ENCODE measurements around the gene SULT1A2.

The SULT1A2 gene

GRCh38 chr16:28586466-28586865, 10.4 kb downstream of the SULT1A2 start:
- no peaks in the 10 kb centered on the region for H3K27me3 ChIP-seq (replicated peaks; ENCODE audit: insufficient read depth, low read length)
- H3K4me3 ChIP-seq (ENCODE audit: low read length): no peak overlapping the region
- no peaks in the 10 kb centered on the region for H3K9me2 ChIP-seq (replicated peaks; ENCODE audit: insufficient read depth, low read length)
- no peak overlapping the region for H3K9ac ChIP-seq (ENCODE audit: low read length)
- no peaks in the 10 kb centered on the region for H3K4me1 ChIP-seq (ENCODE audit: low read length)
- TF ChIP-seq, protein P1, sequence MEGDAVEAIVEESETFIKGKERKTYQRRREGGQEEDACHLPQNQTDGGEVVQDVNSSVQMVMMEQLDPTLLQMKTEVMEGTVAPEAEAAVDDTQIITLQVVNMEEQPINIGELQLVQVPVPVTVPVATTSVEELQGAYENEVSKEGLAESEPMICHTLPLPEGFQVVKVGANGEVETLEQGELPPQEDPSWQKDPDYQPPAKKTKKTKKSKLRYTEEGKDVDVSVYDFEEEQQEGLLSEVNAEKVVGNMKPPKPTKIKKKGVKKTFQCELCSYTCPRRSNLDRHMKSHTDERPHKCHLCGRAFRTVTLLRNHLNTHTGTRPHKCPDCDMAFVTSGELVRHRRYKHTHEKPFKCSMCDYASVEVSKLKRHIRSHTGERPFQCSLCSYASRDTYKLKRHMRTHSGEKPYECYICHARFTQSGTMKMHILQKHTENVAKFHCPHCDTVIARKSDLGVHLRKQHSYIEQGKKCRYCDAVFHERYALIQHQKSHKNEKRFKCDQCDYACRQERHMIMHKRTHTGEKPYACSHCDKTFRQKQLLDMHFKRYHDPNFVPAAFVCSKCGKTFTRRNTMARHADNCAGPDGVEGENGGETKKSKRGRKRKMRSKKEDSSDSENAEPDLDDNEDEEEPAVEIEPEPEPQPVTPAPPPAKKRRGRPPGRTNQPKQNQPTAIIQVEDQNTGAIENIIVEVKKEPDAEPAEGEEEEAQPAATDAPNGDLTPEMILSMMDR (IDR thresholded peaks at IDR 0.05; ENCODE audit: low read length): no peak
- TF ChIP-seq EZH2phosphoT487 (IDR thresholded peaks at IDR 0.05; ENCODE audit: low read length): no peak
- TF ChIP-seq EZH2 (optimal IDR thresholded peaks at IDR 0.05; ENCODE audit: low read depth, low read length): no peak
- H3K79me2 ChIP-seq (ENCODE audit: low read length): no peaks in the 10 kb centered on the region
- H3F3A ChIP-seq (ENCODE audit: insufficient read depth, low read length): no peaks in the 10 kb centered on the region
- no peaks in the 10 kb centered on the region for H4K20me1 ChIP-seq (ENCODE audit: insufficient read depth, low read length)
- H2AFZ ChIP-seq (ENCODE audit: low read length): no peak overlapping the region
- no peak overlapping the region for H3K27ac ChIP-seq (ENCODE audit: low read length)
- H3K36me3 ChIP-seq (replicated peaks; ENCODE audit: insufficient read depth, low read length): no peaks in the 10 kb centered on the region
- no peak for DNase-seq
- H3K9me3 ChIP-seq (replicated peaks; ENCODE audit: insufficient read depth, low read length): no peaks in the 10 kb centered on the region
- no peak overlapping the region for H3K4me2 ChIP-seq (ENCODE audit: low read depth, low read length)

- no peaks in the 10 kb centered on the region for H3K9me2 ChIP-seq (replicated peaks; ENCODE audit: insufficient read depth, low read length)
- H4K20me1 ChIP-seq (ENCODE audit: insufficient read depth, low read length): no peaks in the 10 kb centered on the region
- no peak overlapping the region for H3K9ac ChIP-seq (ENCODE audit: low read length)
- no peak overlapping the region for H3K27ac ChIP-seq (ENCODE audit: low read length)
- H3K27me3 ChIP-seq (replicated peaks; ENCODE audit: insufficient read depth, low read length): no peaks in the 10 kb centered on the region
- no peaks in the 10 kb centered on the region for H3K79me2 ChIP-seq (ENCODE audit: low read length)
- no peak overlapping the region for H3K4me2 ChIP-seq (ENCODE audit: low read depth, low read length)
- H3F3A ChIP-seq (ENCODE audit: insufficient read depth, low read length): no peaks in the 10 kb centered on the region
- H3K9me3 ChIP-seq (replicated peaks; ENCODE audit: insufficient read depth, low read length): no peaks in the 10 kb centered on the region
- no peak overlapping the region for H2AFZ ChIP-seq (ENCODE audit: low read length)
- H3K36me3 ChIP-seq (replicated peaks; ENCODE audit: insufficient read depth, low read length): no peaks in the 10 kb centered on the region
- TF ChIP-seq EZH2 (optimal IDR thresholded peaks at IDR 0.05; ENCODE audit: low read depth, low read length) (no peak), EZH2phosphoT487 (IDR thresholded peaks at IDR 0.05; ENCODE audit: low read length) (no peak)
- TF ChIP-seq, protein P1 (IDR thresholded peaks at IDR 0.05; ENCODE audit: low read length): no peak
- H3K4me1 ChIP-seq (ENCODE audit: low read length): no peaks in the 10 kb centered on the region
- no peak overlapping the region for H3K4me3 ChIP-seq (ENCODE audit: low read length)
- no peak for DNase-seq
Observed at GRCh38 chr16:28585674-28586073, 11.2 kb downstream of the SULT1A2 start.

GRCh38 chr16:28580726-28581315, 16.0 kb downstream of the SULT1A2 start:
- no peaks in the 10 kb centered on the region for H3F3A ChIP-seq (ENCODE audit: insufficient read depth, low read length)
- no peaks in the 10 kb centered on the region for H3K27me3 ChIP-seq (replicated peaks; ENCODE audit: insufficient read depth, low read length)
- no peaks in the 10 kb centered on the region for H3K79me2 ChIP-seq (ENCODE audit: low read length)
- H3K4me2 ChIP-seq (ENCODE audit: low read depth, low read length): no peak overlapping the region
- H3K4me1 ChIP-seq (ENCODE audit: low read length): no peaks in the 10 kb centered on the region
- H3K36me3 ChIP-seq (replicated peaks; ENCODE audit: insufficient read depth, low read length): no peaks in the 10 kb centered on the region
- H3K9me2 ChIP-seq (replicated peaks; ENCODE audit: insufficient read depth, low read length): no peaks in the 10 kb centered on the region
- H3K27ac ChIP-seq (ENCODE audit: low read length): no peak overlapping the region
- H3K9me3 ChIP-seq (replicated peaks; ENCODE audit: insufficient read depth, low read length): no peaks in the 10 kb centered on the region
- no peak for DNase-seq
- TF ChIP-seq, protein P1 (IDR thresholded peaks at IDR 0.05; ENCODE audit: low read length): no peak
- TF ChIP-seq EZH2 (optimal IDR thresholded peaks at IDR 0.05; ENCODE audit: low read depth, low read length) (no peak), EZH2phosphoT487 (IDR thresholded peaks at IDR 0.05; ENCODE audit: low read length) (no peak)
- no peak overlapping the region for H3K9ac ChIP-seq (ENCODE audit: low read length)
- H4K20me1 ChIP-seq (ENCODE audit: insufficient read depth, low read length): no peaks in the 10 kb centered on the region
- no peak overlapping the region for H3K4me3 ChIP-seq (ENCODE audit: low read length)
- no peak overlapping the region for H2AFZ ChIP-seq (ENCODE audit: low read length)
